Cardiac muscle cell (in vitro differentiated cells and primary cell): ENCODE results near the gene CHST9. TPM values are rescaled to one million over a fixed set of nuclear protein-coding genes. Genes with fewer than 3 reads are reported as not detected.
A peak's percentile ranks its signal among the peaks of the same experiment; 100 is the strongest.

ENCODE experiments used
- DNase-seq, 2 donors: peaks; one replicate each; pipeline versions ENCODE4 v3.0.0 to v3.0.0-alpha.2; 2010 to 2017; ENCODE audit warnings: low read depth in 1 of 2, low spot score in 1 of 2
- H3K27ac ChIP-seq: fragments of 200-600 bp; sonication (generic); 2 replicates; pipeline ENCODE4 v1.5.1; 2016
- H3K27me3 ChIP-seq: fragments of 200-600 bp; sonication (generic); 2 replicates; pipeline ENCODE4 v1.6.0; 2016; ENCODE audit warnings: control low read depth
- H3K36me3 ChIP-seq: fragments of 200-600 bp; sonication (generic); 2 replicates; pipeline ENCODE4 v1.5.1; 2016; ENCODE audit warnings: control low read depth
- H3K4me1 ChIP-seq: fragments of 200-600 bp; sonication (generic); 2 replicates; pipeline ENCODE4 v1.8.1; 2017; ENCODE audit warnings: low read depth, mild to moderate bottlenecking, mixed run types
- H3K4me3 ChIP-seq: fragments of 200-600 bp; sonication (generic); 2 replicates; pipeline ENCODE4 v1.5.1; 2016; ENCODE audit warnings: mild to moderate bottlenecking
- H3K9me3 ChIP-seq: fragments of 200-600 bp; sonication (generic); 2 replicates; pipeline ENCODE4 v1.5.1; 2017; ENCODE audit warnings: low read depth, mild to moderate bottlenecking, control low read depth
- polyA plus RNA-seq: library from polyadenylated mRNA; unstranded; fragments of >200 nt; fragmentation: Nextera tagmentation; extraction: Ambion mirVana; gene quantifications from 2 replicates; pipeline ENCODE4 v1.2.1, GENCODE V29; 2016
- total RNA-seq: library from RNA; depleted of rRNA; stranded (reverse); fragments of >200 nt; gene quantifications from 2 replicates; pipeline ENCODE4 v1.2.3, GENCODE V29; 2016
- TF ChIP-seq, protein P1 (sequence below): IDR thresholded peaks from 2 replicates; pipeline ENCODE4 v1.5.1; 2012; ENCODE audit warnings: low read depth, mild to moderate bottlenecking, low read length

CHST9 gene
- total and polyA plus RNA-seq, 2 experiments from 2014 or later: 0.36 TPM; not detected in 1

DNA sequence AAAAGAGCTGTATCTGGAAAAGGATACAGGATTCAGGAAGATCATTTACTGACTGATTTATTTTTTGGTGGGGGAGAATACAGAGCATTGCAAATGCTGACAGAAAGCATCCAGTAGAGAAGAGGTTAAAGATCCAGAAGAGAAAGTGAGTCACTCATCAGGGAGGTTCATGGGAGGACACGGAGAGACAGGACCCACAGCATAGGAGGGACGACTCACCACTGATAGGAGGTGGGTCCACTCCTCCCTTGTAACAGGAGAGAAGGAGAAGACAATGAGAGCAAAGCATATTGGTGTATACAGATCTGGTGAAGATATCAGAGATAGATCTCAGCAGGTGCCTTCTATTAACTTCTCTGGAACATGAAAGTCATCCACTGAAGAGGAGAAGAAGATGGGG, 177.2 kb downstream of the CHST9 start:
- H3K4me1 ChIP-seq: no peaks in the 10 kb centered on the region
- H3K27me3 ChIP-seq: no peaks in the 10 kb centered on the region
- TF ChIP-seq, protein P1, sequence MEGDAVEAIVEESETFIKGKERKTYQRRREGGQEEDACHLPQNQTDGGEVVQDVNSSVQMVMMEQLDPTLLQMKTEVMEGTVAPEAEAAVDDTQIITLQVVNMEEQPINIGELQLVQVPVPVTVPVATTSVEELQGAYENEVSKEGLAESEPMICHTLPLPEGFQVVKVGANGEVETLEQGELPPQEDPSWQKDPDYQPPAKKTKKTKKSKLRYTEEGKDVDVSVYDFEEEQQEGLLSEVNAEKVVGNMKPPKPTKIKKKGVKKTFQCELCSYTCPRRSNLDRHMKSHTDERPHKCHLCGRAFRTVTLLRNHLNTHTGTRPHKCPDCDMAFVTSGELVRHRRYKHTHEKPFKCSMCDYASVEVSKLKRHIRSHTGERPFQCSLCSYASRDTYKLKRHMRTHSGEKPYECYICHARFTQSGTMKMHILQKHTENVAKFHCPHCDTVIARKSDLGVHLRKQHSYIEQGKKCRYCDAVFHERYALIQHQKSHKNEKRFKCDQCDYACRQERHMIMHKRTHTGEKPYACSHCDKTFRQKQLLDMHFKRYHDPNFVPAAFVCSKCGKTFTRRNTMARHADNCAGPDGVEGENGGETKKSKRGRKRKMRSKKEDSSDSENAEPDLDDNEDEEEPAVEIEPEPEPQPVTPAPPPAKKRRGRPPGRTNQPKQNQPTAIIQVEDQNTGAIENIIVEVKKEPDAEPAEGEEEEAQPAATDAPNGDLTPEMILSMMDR: no peak
- H3K36me3 ChIP-seq: no peaks in the 10 kb centered on the region
- H3K27ac ChIP-seq: no peak overlapping the region
- H3K9me3 ChIP-seq: no peaks in the 10 kb centered on the region
- no peak for DNase-seq
- no peak overlapping the region for H3K4me3 ChIP-seq

DNA sequence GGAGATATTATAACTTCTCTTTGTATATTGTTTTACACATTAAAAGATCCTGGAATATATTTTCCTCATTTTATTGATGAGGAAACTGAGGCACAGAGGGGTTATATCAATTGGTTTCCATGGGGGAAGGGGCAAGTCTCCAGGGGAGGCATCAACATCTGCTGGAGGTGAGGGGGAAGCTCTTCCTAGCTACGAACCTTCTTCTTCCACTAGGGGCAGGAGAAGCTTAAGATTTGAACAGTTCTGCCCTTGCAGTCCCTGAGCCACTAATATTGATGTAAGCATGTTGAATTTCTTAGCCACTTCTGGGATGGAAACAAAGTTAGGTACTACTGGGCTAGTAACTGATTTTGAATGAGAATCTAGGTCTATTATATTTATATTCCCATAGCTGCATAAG, 179.5 kb downstream of the CHST9 start:
- Histone ChIP-seq H3K27ac (no peak overlapping the region), H3K4me1 (no peaks in the 10 kb centered on the region), H3K4me3 (no peak overlapping the region), H3K27me3 (no peaks in the 10 kb centered on the region), H3K36me3 (no peaks in the 10 kb centered on the region), H3K9me3 (no peaks in the 10 kb centered on the region)
- DNase-seq: peak; percentile 9 to 38
- TF ChIP-seq, protein P1: peak; percentile 35

DNA sequence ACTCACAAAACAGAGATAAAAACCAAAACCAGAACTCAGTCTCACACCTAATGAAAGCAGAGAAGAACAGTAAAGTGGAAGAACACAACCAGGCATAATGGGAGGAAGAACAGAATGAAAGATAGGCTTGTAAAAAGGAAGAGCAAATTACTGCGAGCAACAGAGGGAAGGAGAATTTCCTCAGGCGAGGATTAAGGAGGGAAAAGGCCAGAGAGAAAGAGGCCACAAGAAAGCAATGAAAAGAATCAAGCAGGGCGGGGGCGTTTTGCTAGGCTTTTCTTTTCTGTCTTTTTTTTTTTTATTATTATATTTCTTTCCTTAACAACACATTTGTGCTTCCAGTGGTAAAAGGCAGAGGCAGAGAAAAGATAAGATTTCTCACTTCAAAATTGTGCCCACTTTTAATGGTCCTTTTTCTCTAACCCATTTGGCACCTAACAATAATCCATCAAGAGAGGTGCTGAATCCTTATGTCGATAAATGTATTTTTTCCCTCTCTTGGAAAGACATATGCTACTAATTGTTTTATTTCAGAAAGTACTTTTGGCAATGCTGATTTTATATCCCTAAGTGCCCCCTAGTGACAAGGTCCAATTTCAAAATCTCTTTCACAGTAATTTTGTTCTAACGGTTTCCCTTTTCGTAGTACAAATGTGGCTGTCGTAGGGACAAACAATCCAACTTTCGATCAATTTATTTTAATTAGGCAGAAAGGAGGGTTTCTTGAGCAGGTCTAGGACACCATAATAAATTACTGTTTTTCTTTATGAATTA, 180.9 kb downstream of the CHST9 start:
- Histone ChIP-seq H3K4me1 (no peaks in the 10 kb centered on the region), H3K9me3 (no peaks in the 10 kb centered on the region)
- peak in 1 of 2 donors; percentile 28 for DNase-seq

DNA sequence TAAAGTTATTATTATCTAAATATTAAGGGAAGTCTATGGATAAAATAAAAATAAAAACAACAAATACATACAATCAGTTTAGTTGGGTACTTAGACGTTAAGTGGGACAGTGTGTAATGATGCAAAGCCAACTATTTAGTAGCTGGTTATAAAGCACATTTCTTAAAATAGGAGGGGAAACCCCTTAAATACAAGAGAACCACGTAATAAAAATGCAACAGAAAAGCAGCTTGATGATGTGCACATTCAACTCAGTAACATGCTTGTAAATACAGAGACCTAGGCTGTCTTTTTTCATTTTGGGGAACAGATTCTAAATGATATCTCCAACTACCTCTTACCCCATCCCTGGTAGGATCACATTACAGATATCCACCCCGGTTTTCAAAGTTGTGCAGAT, 185.3 kb downstream of the CHST9 start:
- no peak for DNase-seq
- Histone ChIP-seq H3K27me3 (peaks cover 3% of the 10 kb centered on the region), H3K4me3 (no peak overlapping the region), H3K4me1 (no peaks in the 10 kb centered on the region), H3K36me3 (no peaks in the 10 kb centered on the region), H3K27ac (no peak overlapping the region), H3K9me3 (no peaks in the 10 kb centered on the region)
- TF ChIP-seq, protein P1: no peak

More for the DNA sequence above, 180.9 kb downstream of the CHST9 start:
- no peaks in the 10 kb centered on the region for H3K36me3 ChIP-seq
- no peak overlapping the region for H3K4me3 ChIP-seq
- H3K27me3 ChIP-seq: peaks cover 3% of the 10 kb centered on the region
- no peak overlapping the region for H3K27ac ChIP-seq
- TF ChIP-seq, protein P1: peak; percentile 41

DNA sequence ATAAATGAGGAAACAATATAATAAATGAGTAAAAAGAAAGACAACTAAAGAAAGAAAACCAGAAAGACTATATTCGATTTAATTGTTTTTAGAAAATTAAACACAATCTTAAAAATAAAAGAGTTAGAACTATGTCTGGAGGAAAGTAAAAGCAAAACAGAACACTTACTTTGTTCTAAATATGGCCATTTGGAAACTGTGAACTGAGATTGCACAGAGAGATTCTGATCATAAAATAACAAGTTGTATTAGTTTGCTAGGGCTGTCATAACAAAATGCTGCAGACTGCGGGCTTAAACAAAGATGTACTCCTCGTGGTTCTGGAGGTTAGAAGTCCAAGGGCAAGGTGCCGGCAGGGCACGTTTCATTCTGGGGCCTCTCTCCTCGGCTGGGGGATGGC, 191.5 kb downstream of the CHST9 start:
- no peak overlapping the region for H3K4me3 ChIP-seq
- H3K4me1 ChIP-seq: no peaks in the 10 kb centered on the region
- no peaks in the 10 kb centered on the region for H3K9me3 ChIP-seq
- no peaks in the 10 kb centered on the region for H3K36me3 ChIP-seq
- no peak overlapping the region for H3K27ac ChIP-seq
- DNase-seq: no peak
- H3K27me3 ChIP-seq: peaks cover 12% of the 10 kb centered on the region
- TF ChIP-seq, protein P1: no peak
